Activated naive CD8-positive, alpha-beta T cell (primary cell): ENCODE data around the gene CASP10.

ENCODE experiments used
- H3K27ac Mint-ChIP-seq: one replicate; pipeline ENCODE4 v1.8.0; 2021; ENCODE audit warnings: mixed read lengths
- H3K27me3 Mint-ChIP-seq: one replicate; pipeline ENCODE4 v1.8.0; 2021; ENCODE audit warnings: mixed read lengths
- H3K36me3 Mint-ChIP-seq: one replicate; pipeline ENCODE4 v1.8.0; 2021; ENCODE audit warnings: mixed read lengths
- H3K4me1 Mint-ChIP-seq: one replicate; pipeline ENCODE4 v1.8.0; 2021; ENCODE audit warnings: low read depth, mixed read lengths
- H3K4me3 Mint-ChIP-seq: one replicate; pipeline ENCODE4 v1.8.0; 2021; ENCODE audit warnings: mild to moderate bottlenecking, mixed read lengths
- H3K9me3 Mint-ChIP-seq: one replicate; pipeline ENCODE4 v1.8.0; 2021; ENCODE audit warnings: low read depth, mixed read lengths

CASP10 gene

DNA sequence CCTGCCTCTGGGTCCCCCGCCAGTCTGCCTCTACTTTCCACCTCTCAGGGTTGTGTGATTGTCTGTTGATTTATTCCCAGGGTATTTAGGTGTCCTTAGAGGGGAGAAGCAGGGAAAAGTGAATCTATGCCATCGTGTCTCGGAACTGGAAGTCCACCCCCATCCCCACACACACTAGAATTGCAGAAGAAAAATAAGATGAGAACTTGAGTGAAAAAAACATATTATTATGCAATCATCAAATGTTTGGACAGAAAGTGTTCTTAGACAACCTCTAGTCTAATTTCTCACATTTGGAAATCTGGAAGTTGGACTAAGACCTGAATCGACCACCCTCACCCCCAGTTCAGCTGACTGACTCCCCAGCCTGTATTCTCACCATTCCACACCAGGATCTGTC is 63.3 kb downstream of the CASP10 start:
- Mint-ChIP-seq H3K36me3 (peaks cover 29% of the 10 kb centered on the region), H3K9me3 (peaks cover 5% of the 10 kb centered on the region), H3K27ac (peak overlapping the region; percentile 22), H3K4me3 (no peak overlapping the region), H3K4me1 (peaks cover 78% of the 10 kb centered on the region), H3K27me3 (no peaks in the 10 kb centered on the region)

DNA sequence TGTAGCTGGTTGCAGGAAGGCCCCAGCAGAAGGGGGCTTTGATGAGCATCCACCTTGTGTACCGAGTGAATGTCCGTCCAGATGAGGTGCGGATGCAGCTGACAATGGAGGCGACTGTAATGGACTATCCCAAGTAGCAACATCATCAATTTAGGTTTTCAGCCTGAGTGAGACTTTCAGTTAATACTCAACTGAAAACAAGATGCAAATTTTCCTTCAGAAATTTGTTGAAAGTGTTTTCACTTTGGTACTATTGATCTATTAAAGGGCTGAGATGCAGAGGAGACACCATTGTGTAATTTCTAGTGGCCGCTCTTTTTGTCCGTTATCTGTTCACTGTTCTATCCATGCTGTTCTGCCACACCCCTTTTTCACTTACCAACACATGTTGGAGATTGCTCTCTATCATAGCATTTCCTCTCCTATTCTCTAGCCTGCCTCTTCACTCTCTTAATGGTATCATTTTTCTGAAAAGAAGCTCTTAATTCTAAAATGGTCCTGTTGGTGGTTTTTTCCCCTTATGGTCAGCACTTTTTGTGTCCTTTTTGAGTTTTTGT is 65.4 kb downstream of the CASP10 start:
- Mint-ChIP-seq H3K27me3 (no peaks in the 10 kb centered on the region), H3K27ac (peak overlapping the region; percentile 16), H3K4me1 (peaks cover 76% of the 10 kb centered on the region)

DNA sequence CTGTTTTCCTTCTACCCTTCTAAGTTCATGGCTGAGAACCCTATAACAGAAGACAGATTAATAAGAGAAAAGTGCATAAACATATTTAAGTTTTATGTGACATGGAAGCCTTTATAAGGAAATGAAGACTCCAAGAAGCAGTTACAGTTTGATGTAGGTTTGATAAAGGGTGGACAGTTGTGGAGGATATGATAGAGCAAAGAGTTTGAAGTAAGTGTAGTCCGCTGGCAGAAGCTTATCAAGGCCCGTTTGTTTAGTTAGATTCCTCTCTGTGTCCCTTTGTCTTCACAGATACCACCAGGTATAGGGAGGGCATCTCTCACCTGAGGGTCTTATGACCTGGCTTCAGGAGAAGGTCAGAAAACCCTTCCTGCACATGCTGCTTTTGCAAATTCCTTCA is 66.9 kb downstream of the CASP10 start:
- H3K4me1 Mint-ChIP-seq: peaks cover 77% of the 10 kb centered on the region
- no peaks in the 10 kb centered on the region for H3K27me3 Mint-ChIP-seq
- peaks cover 4% of the 10 kb centered on the region for H3K9me3 Mint-ChIP-seq
- peaks cover 27% of the 10 kb centered on the region for H3K36me3 Mint-ChIP-seq
- H3K27ac Mint-ChIP-seq: peak overlapping the region; percentile 82
- no peak overlapping the region for H3K4me3 Mint-ChIP-seq

More for the DNA sequence above, 65.4 kb downstream of the CASP10 start:
- H3K4me3 Mint-ChIP-seq: no peak overlapping the region
- H3K9me3 Mint-ChIP-seq: peaks cover 4% of the 10 kb centered on the region
- peaks cover 26% of the 10 kb centered on the region for H3K36me3 Mint-ChIP-seq

DNA sequence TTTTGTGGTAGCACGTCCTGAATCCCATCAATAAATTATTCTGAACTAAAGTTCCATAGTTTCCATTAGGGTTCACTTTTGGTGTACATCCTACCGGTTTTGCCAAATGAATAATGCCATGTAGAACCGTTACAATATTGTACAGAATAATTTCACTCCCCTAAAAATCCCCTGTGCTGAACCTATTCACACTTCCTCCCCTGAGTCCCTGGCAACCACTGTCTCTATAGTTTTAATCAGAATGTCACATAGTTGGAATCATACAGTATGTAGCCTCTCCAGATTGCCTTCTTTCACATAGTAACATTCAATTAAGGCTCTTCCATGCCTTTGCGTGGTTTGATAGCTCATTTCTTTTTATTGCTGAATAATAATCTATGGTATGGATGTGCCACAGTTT is 67.8 kb downstream of the CASP10 start:
- Mint-ChIP-seq H3K27ac (peak overlapping the region; percentile 46), H3K4me3 (no peak overlapping the region), H3K27me3 (no peaks in the 10 kb centered on the region), H3K4me1 (peaks cover 79% of the 10 kb centered on the region), H3K9me3 (peaks cover 4% of the 10 kb centered on the region), H3K36me3 (peaks cover 27% of the 10 kb centered on the region)

DNA sequence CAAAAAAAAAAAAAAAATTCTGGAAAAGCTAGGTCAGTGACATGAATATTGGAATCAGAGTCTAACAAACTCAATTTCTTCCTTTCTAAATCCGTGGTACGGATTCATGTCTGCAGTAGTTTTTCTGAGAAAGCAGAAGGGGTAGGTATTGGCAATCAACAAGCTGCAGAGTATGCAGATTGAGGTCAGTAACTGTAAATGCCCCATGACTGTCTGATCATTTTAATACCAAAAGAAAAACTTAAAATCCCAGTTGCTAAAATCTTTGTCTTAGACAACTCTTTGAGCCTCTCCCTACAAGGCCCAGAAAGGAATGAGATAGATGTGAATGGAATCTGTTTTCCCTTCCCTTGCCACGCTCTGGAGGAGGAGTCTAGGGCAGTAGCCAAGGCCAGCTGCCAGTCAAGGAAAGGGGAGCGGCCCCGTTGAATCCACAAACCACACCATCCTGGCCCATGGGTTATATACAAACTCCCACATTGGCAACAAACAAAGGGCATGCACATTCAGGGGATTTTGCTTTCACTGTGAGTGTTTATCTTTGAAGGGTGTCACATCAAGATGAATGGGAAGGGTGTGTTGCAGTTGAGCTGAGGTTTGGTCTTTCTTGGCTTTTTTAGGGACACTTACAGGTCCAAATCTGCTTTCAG is 71.3 kb downstream of the CASP10 start:
- Mint-ChIP-seq H3K27ac (peak overlapping the region; percentile 94), H3K4me1 (peaks cover 90% of the 10 kb centered on the region), H3K36me3 (peaks cover 21% of the 10 kb centered on the region), H3K4me3 (peak overlapping the region; percentile 51), H3K27me3 (no peaks in the 10 kb centered on the region), H3K9me3 (peaks cover 4% of the 10 kb centered on the region)

DNA sequence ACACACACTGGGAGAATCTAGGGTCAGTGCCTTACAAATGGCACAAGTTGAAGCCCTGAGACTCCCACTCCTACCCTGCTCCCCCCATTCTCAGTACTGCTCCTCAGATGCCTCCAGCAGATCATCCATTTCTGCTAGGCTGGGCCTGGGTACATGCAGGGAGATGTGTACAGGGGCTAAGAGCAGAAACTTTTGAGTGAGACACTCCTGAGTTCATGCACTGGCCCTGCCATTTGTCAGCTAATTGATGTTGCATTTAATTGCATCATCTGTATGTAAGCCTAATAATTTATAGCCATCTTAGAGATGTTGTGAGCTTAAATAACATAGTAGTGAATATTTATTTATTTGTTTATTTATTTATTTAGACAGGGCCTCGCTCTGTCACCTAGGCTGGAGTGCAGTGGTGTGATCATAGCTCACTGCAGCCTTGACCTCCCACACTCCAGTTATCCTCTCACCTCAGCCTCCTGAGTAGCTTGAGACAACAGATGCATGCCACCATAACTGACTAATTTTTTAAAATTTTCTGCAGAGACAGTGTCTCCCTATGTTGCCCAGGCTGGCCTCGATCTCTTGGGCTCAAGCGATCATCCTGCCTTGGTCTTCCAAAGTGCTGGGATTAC is 72.6 kb downstream of the CASP10 start:
- Mint-ChIP-seq H3K27ac (peak overlapping the region; percentile 94), H3K4me3 (no peak overlapping the region), H3K4me1 (peaks cover 90% of the 10 kb centered on the region), H3K27me3 (no peaks in the 10 kb centered on the region), H3K9me3 (peaks cover 4% of the 10 kb centered on the region), H3K36me3 (peaks cover 15% of the 10 kb centered on the region)

DNA sequence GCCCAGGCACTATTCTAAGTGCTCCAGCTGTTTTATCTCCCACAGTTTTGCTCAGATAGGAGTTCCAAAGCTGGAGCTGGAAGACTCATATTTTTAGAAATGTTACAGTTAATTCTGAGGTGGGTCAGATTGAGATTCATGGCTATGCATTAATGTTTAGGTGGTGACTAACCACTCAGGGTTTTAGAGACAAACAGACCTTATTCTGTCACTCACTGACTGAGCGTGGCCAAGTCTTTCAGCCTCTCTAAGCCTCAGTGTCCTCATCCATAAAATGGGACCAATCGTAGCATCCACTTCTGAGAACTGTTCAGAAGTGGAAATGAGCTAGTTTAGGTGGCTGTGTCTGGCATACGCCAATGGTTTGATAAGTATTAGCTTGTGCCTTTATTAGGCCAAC is 73.1 kb downstream of the CASP10 start:
- H3K9me3 Mint-ChIP-seq: no peaks in the 10 kb centered on the region
- H3K36me3 Mint-ChIP-seq: peaks cover 11% of the 10 kb centered on the region
- peak overlapping the region; percentile 89 for H3K27ac Mint-ChIP-seq
- H3K4me3 Mint-ChIP-seq: no peak overlapping the region
- H3K4me1 Mint-ChIP-seq: peaks cover 88% of the 10 kb centered on the region
- no peaks in the 10 kb centered on the region for H3K27me3 Mint-ChIP-seq

DNA sequence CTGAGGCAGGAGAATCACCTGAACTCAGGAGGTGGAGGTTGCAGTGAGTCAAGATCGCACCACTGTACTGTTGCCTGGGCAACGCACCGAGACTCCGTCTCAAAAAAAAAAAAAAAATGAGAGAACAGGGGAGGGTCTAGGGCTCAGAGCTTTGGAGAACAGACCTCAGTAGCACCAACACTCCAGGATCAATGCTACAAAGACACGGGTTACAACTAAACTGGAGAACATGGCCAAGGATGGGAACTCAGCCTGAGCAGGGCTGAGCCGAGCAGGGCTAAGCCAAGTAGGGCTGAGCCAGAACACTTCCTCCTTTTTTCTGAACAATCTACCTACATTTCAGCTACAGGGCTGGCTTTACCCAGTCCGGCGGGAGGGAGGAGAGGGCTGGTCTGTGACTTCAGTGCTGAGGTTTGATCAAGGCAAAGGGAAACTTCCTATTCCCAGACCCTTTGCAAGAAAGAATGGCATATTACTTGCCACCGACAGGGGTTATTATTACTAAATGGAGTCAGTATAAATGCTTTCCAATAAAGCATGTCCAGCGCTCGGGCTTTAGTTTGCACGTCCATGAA is 74.5 kb downstream of the CASP10 start:
- Mint-ChIP-seq H3K27ac (peak overlapping the region; percentile 97), H3K9me3 (no peaks in the 10 kb centered on the region), H3K27me3 (no peaks in the 10 kb centered on the region), H3K36me3 (peaks cover 10% of the 10 kb centered on the region), H3K4me3 (peak overlapping the region; percentile 93), H3K4me1 (peaks cover 87% of the 10 kb centered on the region)

DNA sequence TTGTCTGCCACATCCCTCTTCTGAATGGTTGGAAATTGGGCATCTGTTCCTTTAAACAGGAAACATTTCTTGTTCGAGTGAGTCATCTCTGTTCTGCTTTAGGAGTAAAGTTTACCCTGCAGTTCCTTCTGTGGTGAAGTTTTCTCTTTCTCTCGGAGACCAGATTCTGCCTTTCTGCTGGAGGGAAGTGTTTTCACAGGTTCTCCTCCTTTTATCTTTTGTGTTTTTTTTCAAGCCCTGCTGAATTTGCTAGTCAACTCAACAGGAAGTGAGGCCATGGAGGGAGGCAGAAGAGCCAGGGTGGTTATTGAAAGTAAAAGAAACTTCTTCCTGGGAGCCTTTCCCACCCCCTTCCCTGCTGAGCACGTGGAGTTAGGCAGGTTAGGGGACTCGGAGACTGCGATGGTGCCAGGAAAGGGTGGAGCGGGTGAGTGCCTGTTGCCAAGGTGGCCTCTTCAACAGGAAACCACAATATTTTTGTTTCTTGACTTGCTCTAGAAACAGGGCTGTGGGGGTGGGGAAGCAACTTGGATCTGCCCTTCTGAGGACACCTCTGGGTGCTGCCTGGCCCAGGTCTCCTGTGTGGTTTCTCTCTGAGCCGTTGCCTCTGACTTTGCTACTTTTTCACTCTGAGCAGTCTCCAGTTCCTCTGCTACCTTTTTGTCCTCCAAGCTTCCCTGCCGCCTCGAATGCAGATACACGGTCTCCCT is 75.2 kb downstream of the CASP10 start:
- H3K27ac Mint-ChIP-seq: peak overlapping the region; percentile 97
- H3K4me1 Mint-ChIP-seq: peaks cover 87% of the 10 kb centered on the region
- peaks cover 10% of the 10 kb centered on the region for H3K36me3 Mint-ChIP-seq
- peak overlapping the region; percentile 93 for H3K4me3 Mint-ChIP-seq
- no peaks in the 10 kb centered on the region for H3K9me3 Mint-ChIP-seq
- no peaks in the 10 kb centered on the region for H3K27me3 Mint-ChIP-seq

DNA sequence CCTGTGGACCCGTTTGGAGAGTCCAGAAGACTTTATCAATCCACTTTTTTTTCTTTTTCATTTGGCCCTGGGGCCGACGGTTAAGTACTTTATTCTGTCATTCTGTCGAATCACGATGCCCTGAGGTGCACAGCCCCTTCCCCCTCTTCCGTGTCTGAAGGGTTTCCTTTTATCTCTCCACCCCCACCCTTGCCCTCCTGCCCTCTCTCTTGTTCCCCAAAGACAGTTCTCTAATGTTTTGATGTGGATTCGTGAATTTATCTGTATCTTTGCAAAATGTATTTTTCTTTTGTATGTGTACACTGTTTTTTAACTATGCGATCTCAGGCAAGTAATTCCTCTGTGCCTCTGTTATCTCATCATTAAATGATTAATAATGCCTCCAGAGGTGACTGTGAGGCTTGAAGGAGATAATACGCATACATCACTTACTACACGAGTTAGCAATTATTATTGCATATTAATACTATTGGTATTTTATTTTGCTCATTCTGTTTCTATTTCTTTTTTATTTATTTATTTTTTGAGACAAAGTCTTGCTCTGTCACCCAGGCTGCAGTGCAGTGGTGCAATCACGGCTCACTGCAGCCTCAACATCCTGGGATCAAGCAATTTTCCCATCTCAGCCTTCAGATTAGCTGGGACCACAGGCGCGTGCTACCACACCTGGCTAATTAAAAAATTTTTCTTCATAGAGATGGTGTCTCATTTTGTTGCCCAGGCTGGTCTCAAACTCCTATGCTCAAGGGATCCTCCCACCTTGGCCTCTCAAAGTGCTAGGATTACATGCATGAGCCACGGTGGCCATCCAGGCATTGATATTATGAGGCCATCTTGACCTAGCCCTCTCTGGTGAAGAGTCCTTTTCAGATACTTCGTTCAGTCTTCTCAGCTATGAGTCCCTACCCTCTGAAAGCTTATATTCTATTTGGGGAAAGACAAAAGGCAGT is 76.0 kb downstream of the CASP10 start:
- H3K4me3 Mint-ChIP-seq: peak overlapping the region; percentile 93
- peak overlapping the region; percentile 99 for H3K27ac Mint-ChIP-seq
- H3K27me3 Mint-ChIP-seq: no peaks in the 10 kb centered on the region
- no peaks in the 10 kb centered on the region for H3K9me3 Mint-ChIP-seq
- peaks cover 10% of the 10 kb centered on the region for H3K36me3 Mint-ChIP-seq
- peaks cover 88% of the 10 kb centered on the region for H3K4me1 Mint-ChIP-seq

DNA sequence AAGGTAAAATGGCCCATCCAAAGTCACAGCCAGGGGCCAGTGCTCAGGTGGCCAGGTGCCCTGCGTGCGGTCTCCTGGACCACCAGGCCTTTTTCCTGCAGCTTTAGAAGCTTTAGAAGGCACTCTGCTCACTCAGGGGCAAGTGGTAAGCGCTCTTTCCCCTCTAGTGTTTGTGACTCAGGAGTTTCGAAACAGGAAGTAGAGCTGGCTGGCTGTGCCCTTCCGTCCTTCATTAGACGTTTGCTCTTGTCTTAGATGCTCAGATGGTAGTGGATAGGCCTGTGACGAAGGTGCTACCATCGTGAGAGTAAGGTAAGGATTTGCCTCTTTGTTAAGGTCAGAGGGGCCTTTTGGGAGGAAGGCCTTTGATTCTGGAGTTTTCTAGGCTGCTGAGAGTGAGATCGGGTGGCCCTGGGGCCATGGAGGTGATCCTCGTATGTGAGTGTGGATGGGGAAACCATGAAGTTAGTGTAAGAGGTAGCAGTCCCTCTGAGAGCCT is 77.4 kb downstream of the CASP10 start, which contains the start of gene CASP8:
Gene CASP8 (plus strand): TSS at position 235 of the 499 bp plus-strand sequence. CDS start 5,951 bp downstream, outside the sequence.
- Mint-ChIP-seq H3K27me3 (no peaks in the 10 kb centered on the region), H3K36me3 (peaks cover 8% of the 10 kb centered on the region), H3K27ac (peak within 1 kb of the TSS; percentile 99), H3K4me1 (peaks cover 88% of the 10 kb centered on the region), H3K4me3 (peak within 1 kb of the TSS; percentile 96), H3K9me3 (no peaks in the 10 kb centered on the region)

DNA sequence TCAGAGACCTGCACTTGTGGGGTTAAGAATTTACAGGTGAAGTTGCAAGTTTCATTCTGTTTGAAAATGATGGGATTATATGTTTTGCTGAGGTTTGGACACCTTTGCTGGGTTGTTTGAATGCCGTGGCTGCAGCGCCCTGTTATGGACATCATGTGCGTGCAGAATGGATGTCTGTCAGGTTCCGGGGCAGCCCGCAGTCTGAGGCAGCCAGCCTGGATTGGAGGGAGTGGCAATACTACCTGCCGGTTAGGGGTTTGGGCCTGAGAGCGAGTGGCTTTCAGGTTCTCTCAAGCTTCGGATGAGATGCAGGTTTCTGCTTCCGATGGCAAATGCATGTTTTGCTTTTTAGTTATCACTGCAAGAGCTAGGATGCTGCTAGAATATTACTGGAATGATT is 78.5 kb downstream of the CASP10 start:
- H3K27me3 Mint-ChIP-seq: no peaks in the 10 kb centered on the region

DNA sequence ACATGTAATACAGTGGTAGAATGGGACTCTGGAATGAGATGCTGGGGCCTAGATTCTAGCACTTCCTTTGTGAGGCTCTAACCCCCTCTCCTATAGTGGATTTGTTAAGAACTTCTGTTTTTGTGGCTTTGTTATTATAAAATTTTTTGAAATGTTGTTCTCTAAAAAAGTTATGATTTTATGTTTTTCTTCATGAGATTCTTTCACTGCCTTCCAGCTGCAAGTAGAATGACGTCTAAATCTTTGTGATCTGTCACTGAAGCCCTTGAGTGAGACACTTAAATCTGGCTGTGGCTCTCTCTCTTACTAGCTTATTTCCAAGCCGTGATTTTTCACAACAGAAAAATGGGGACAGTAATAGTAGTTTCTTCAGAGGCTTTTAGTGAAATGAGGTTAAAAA is 79.0 kb downstream of the CASP10 start:
- H3K4me1 Mint-ChIP-seq: peaks cover 88% of the 10 kb centered on the region
- H3K27me3 Mint-ChIP-seq: no peaks in the 10 kb centered on the region
- peak overlapping the region; percentile 95 for H3K27ac Mint-ChIP-seq
- peak overlapping the region; percentile 96 for H3K4me3 Mint-ChIP-seq
- H3K9me3 Mint-ChIP-seq: no peaks in the 10 kb centered on the region
- peaks cover 14% of the 10 kb centered on the region for H3K36me3 Mint-ChIP-seq

More for the DNA sequence above, 78.5 kb downstream of the CASP10 start:
- Mint-ChIP-seq H3K9me3 (no peaks in the 10 kb centered on the region), H3K4me3 (peak overlapping the region; percentile 96), H3K4me1 (peaks cover 88% of the 10 kb centered on the region), H3K27ac (peak overlapping the region; percentile 95), H3K36me3 (peaks cover 13% of the 10 kb centered on the region)

DNA sequence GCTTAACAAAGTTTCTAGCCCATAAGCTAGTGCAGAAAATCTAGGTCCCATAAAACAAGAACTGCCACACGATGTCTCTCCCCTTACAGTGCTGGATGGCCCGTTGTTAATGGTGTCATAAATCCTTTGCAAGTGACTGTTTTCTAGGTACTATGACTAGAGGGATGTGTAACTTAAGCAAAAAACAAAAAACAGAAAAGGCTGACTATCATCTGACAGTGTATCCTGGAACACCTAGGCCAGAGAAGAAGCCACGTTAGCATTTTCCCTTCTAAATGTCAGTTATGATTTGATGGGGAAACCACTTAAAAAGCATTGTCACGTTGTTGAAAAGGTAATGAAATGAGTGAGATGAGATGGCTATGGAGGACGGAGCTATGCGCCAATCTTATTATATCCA is 79.8 kb downstream of the CASP10 start:
- H3K4me1 Mint-ChIP-seq: peaks cover 88% of the 10 kb centered on the region
- H3K36me3 Mint-ChIP-seq: peaks cover 14% of the 10 kb centered on the region
- H3K9me3 Mint-ChIP-seq: no peaks in the 10 kb centered on the region
- H3K27me3 Mint-ChIP-seq: no peaks in the 10 kb centered on the region
- H3K27ac Mint-ChIP-seq: peak overlapping the region; percentile 94
- H3K4me3 Mint-ChIP-seq: peak overlapping the region; percentile 86
